ENCODE data around the gene SPACA9. TPM values are rescaled to one million over a fixed set of nuclear protein-coding genes. Genes with fewer than 3 reads are reported as not detected.

The SPACA9 gene
- total and polyA plus RNA-seq, 10 of the 15 experiments (the other 5 are each of a cell fraction or from before 2014, with no cell fraction given): 0.68 to 2.9 (median 1.0) TPM

DNA sequence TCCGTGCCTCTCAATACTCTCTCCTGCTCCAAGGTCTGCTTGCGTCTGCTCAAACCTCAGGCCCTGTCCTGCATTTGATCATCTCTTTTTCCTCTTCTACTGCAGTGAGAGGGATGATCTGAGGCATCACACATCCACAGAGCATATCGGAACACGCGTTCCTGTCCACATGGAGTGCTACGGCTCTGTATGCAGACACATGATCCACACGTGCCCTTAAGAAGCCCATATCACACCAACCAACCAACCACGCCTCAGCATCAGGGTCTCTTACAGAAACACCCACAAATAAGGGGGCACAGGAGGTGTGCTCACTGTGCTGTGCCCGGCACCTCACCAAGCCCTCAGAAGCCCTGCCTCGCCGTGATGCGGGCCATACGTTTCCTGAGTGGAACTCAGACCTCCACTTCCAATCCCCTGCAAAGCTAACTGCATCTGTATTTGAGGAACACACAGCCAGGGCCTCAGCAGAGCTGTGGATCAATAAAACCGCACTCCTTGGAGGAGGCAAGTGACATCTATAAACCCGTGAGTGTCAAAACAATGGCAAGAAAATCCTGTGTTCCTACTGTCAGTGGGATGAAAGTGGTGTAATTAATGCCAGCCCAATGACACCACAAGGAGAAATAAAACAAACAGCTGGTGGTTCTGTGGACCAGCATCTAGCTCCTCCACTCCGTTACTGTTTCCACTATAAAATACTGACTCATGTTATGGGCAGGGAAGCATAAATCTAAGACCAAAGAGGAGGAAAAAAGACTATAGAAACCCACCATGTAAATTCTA, 41.0 kb upstream of the SPACA9 start:
- FAIRE-seq (no peak), DNase-seq (ENCODE audit: low read depth, low spot score) (no peak), ATAC-seq (no peak)
- no peaks in the 10 kb centered on the region for H3K9me3 ChIP-seq (replicated peaks; ENCODE audit: control insufficient read depth, insufficient read depth, low read length)
- TF ChIP-seq IKZF1 (conservative IDR thresholded peaks at IDR 0.05): no peak
- no peak for TF ChIP-seq RAD51 (IDR thresholded peaks at IDR 0.05)
- TF ChIP-seq CREB1 (IDR thresholded peaks at IDR 0.05; ENCODE audit: low read depth): no peak
- no peak for TF ChIP-seq CTCF (IDR thresholded peaks at IDR 0.05 in 2 of 3, conservative IDR thresholded peaks at IDR 0.05 in 1 of 3; ENCODE audit: control insufficient read depth in 2 of 3, extremely low read depth in 1 of 3, insufficient read depth in 1 of 3, low read depth in 3 of 3, low read length in 3 of 3)
- TF ChIP-seq HSF1 (IDR thresholded peaks at IDR 0.05; ENCODE audit: low read depth, low read length): no peak
- TF ChIP-seq E2F8 (IDR thresholded peaks at IDR 0.05; ENCODE audit: low read depth, partially characterized antibody): no peak
- no peak for TF ChIP-seq ELK1 (IDR thresholded peaks at IDR 0.05; ENCODE audit: low read depth, low read length)
- no peak for TF ChIP-seq SP1 (IDR thresholded peaks at IDR 0.05; ENCODE audit: low read depth, low read length)
- TF ChIP-seq TCF12 (IDR thresholded peaks at IDR 0.05; ENCODE audit: low read depth, low read length): no peak
- TF ChIP-seq YBX1 (IDR thresholded peaks at IDR 0.05): no peak
- TF ChIP-seq CEBPB (IDR thresholded peaks at IDR 0.05; ENCODE audit: borderline replicate concordance in 1 of 2, low read depth in 2 of 2, low read length in 2 of 2): no peak
- RAD21 ChIA-PET (ENCODE audit: unreplicated experiment): no interaction called here
- SMC1A ChIA-PET (ENCODE audit: uncharacterized antibody, unreplicated experiment): no interaction called here
- CTCF ChIA-PET: interaction anchor here (0.8 kb wide), 1 partner anchor 11 kb away, joined by 3 read pairs; no protein-coding TSS in a partner anchor
- no TSS peak for BruUV-seq (replicated peaks)
- intact Hi-C loops (cut with micrococcal nuclease; ENCODE audit: unreplicated experiment) (no loop called here), in situ Hi-C loops (cut with MboI) (no loop called here)
- H3K36me3 ChIP-seq (ENCODE audit: control insufficient read depth in 2 of 2, insufficient read depth in 2 of 2, low read length in 1 of 2): no peaks in the 10 kb centered on the region
- WGBS (ENCODE audit: insufficient coverage, insufficient replicate concordance, low lambda C conversion rate, missing lambda C conversion rate): 50% methylated on average over 16 of the region's 16 CpGs
- H3K9ac ChIP-seq (ENCODE audit: control insufficient read depth, insufficient read depth, low read length): no peak overlapping the region
- no peak overlapping the region for H2AFZ ChIP-seq (ENCODE audit: control insufficient read depth, low read depth, low read length)
- no peaks in the 10 kb centered on the region; a peak in 2 of 4 replicates for H3K27me3 ChIP-seq (replicated peaks in 1 of 2; ENCODE audit: control insufficient read depth in 2 of 2, insufficient read depth in 2 of 2, low read length in 1 of 2)
- H4K20me1 ChIP-seq (ENCODE audit: control insufficient read depth, insufficient read depth): no peaks in the 10 kb centered on the region
- POLR2A ChIA-PET: no interaction called here
- no peaks in the 10 kb centered on the region for H3K79me2 ChIP-seq (ENCODE audit: control insufficient read depth, insufficient read depth, low read length)
- no peak overlapping the region for H3K27ac ChIP-seq (ENCODE audit: control insufficient read depth, insufficient read depth)
- no peak overlapping the region for H3K4me3 ChIP-seq
- no peaks in the 10 kb centered on the region for H3K4me1 ChIP-seq (ENCODE audit: control insufficient read depth, insufficient read depth, low read length)
- no peak overlapping the region for H3K4me2 ChIP-seq (ENCODE audit: control insufficient read depth, insufficient read depth)

Data from GM12878 (cell line).